A549 (cell line): ENCODE results near the gene FBRSL1. TPM values are rescaled to one million over a fixed set of nuclear protein-coding genes. Genes with fewer than 3 reads are reported as not detected.
A peak's percentile ranks its signal among the peaks of the same experiment; 100 is the strongest.

Experiments
- ATAC-seq, 2 experiments: fragments of 200-7000 bp in 1 of 2; fragments of >200 bp in 1 of 2; cut with Nextera tagmentation in 1 of 2; cut with Tn5 transposase in 1 of 2; 3 replicates each; pipeline versions ENCODE4 v1.8.0 to v1.9.1; 2018 to 2020; ENCODE audit warnings: mild to moderate bottlenecking in 1 of 2, moderate library complexity in 1 of 2
- CTCF ChIA-PET: fragments of 300-600 bp; sonication (Branson Sonifier 250); formaldehyde crosslinking; extraction: SDS; loops from one replicate; lab custom pipeline; 2021; ENCODE audit warnings: antibody characterized with exemption, inconsistent platforms; lab: Yijun Ruan, JAX
- POLR2A ChIA-PET: fragments of 350-600 bp; formaldehyde crosslinking; extraction: SDS; loops from one replicate; lab custom pipeline; 2021; ENCODE audit warnings: antibody characterized with exemption, inconsistent platforms; lab: Yijun Ruan, JAX
- DNase-seq, 2 experiments: peaks; one replicate each; pipeline versions ENCODE4 v3.0.0 to v3.0.0-alpha.2; 2011 to 2016; ENCODE audit warnings: low read depth in 1 of 2, low spot score in 1 of 2
- FAIRE-seq: peaks from 2 replicates; lab custom pipeline; 2011; peaks lifted over from hg19 to GRCh38; lab: Jason Lieb, UNC
- H3K27ac ChIP-seq, 2 experiments: fragments of >200 bp; sonication (Bioruptor Twin); formaldehyde crosslinking; 3 replicates each; pipeline ENCODE4 v1.5.1; 2016 to 2017
- H3K4me1 ChIP-seq: fragments of >200 bp; sonication (Bioruptor Twin); formaldehyde crosslinking; 3 replicates; pipeline ENCODE4 v1.6.1; 2016
- H3K4me2 ChIP-seq: fragments of >200 bp; sonication (Bioruptor Twin); formaldehyde crosslinking; 3 replicates; pipeline ENCODE4 v1.6.1; 2016
- H3K4me3 ChIP-seq: fragments of >200 bp; sonication (Bioruptor Twin); formaldehyde crosslinking; 3 replicates; pipeline ENCODE4 v1.5.1; 2016
- H3K9me3 ChIP-seq: fragments of >200 bp; sonication (Bioruptor Twin); formaldehyde crosslinking; 3 replicates; pipeline ENCODE4 v1.6.1; 2016
- ATOH8 ChIP-seq: fragments of 250-450 bp; sonication (Bioruptor Pico); IDR thresholded peaks from 2 replicates; pipeline ENCODE4 v1.5.0; 2020; ENCODE audit warnings: low read depth, mild to moderate bottlenecking, moderate library complexity
- BHLHE40 ChIP-seq: IDR thresholded peaks from 2 replicates; pipeline ENCODE4 v1.6.1; 2012; ENCODE audit warnings: low read depth, low read length, inconsistent platforms
- CEBPB ChIP-seq, 2 experiments: fragments of >200 bp in 1 of 2; sonication (Bioruptor Twin) in 1 of 2; formaldehyde crosslinking in 1 of 2; IDR thresholded peaks; 2 replicates each; pipeline ENCODE4 v1.6.1; 2012 to 2016
- CHD2 ChIP-seq: fragments of 150-350 bp; IDR thresholded peaks from 2 replicates; pipeline ENCODE4 v1.6.1; 2014; ENCODE audit warnings: low read length; ENCODE audit not compliant: partially characterized antibody
- CHD4 ChIP-seq: fragments of 200-600 bp; sonication (generic); IDR thresholded peaks from 2 replicates; pipeline ENCODE4 v1.6.1; 2016; ENCODE audit warnings: antibody characterized with exemption, mild to moderate bottlenecking, borderline replicate concordance
- E2F6 ChIP-seq: IDR thresholded peaks from 2 replicates; pipeline ENCODE4 v1.6.1; 2012; ENCODE audit warnings: low read depth, borderline replicate concordance
- EHF ChIP-seq: fragments of 250-450 bp; sonication (Bioruptor Pico); IDR thresholded peaks from 2 replicates; pipeline ENCODE4 v1.5.0; 2020; ENCODE audit warnings: mild to moderate bottlenecking
- ELK1 ChIP-seq: fragments of 150-350 bp; IDR thresholded peaks from 2 replicates; pipeline ENCODE4 v1.6.1; 2014; ENCODE audit warnings: low read depth, mild to moderate bottlenecking, low read length
- FOSB ChIP-seq: fragments of 250-450 bp; sonication (Bioruptor Pico); IDR thresholded peaks from 2 replicates; pipeline ENCODE4 v1.5.0; 2020; ENCODE audit warnings: mild to moderate bottlenecking, moderate library complexity
- FOSL2 ChIP-seq, 2 experiments: fragments of 450-650 bp in 1 of 2; fragments of >200 bp in 1 of 2; sonication (Bioruptor Twin) in 1 of 2; formaldehyde crosslinking; IDR thresholded peaks; 2 replicates each; pipeline versions ENCODE4 v1.5.0 to v1.6.1; 2016 to 2020; ENCODE audit warnings: mild to moderate bottlenecking in 1 of 2, moderate library complexity in 1 of 2
- FOXS1 ChIP-seq: fragments of 250-450 bp; sonication (Bioruptor Pico); IDR thresholded peaks from 2 replicates; pipeline ENCODE4 v1.5.0; 2020; ENCODE audit warnings: mild to moderate bottlenecking, moderate library complexity
- HDAC2 ChIP-seq: fragments of 200-600 bp; sonication (generic); IDR thresholded peaks from 2 replicates; pipeline ENCODE4 v1.6.1; 2016
- HES2 ChIP-seq: fragments of >200 bp; sonication (Bioruptor Twin); formaldehyde crosslinking; IDR thresholded peaks from 2 replicates; pipeline ENCODE4 v1.6.1; 2016
- HEYL ChIP-seq: fragments of 250-450 bp; sonication (Bioruptor Pico); IDR thresholded peaks from 2 replicates; pipeline ENCODE4 v1.8.0; 2021; ENCODE audit warnings: mild to moderate bottlenecking, moderate library complexity
- HOXB5 ChIP-seq: fragments of 250-450 bp; sonication (Bioruptor Pico); IDR thresholded peaks from 2 replicates; pipeline ENCODE4 v1.5.0; 2020; ENCODE audit warnings: mild to moderate bottlenecking, moderate library complexity
- KDM1A ChIP-seq: fragments of 200-600 bp; sonication (generic); IDR thresholded peaks from 2 replicates; pipeline ENCODE4 v1.6.1; 2016; ENCODE audit warnings: low read depth, mild to moderate bottlenecking
- KDM5A ChIP-seq: fragments of 200-600 bp; sonication (generic); IDR thresholded peaks from 2 replicates; pipeline ENCODE4 v1.6.1; 2016; ENCODE audit warnings: antibody characterized with exemption, mild to moderate bottlenecking
- MAZ ChIP-seq: fragments of 150-350 bp; IDR thresholded peaks from 2 replicates; pipeline ENCODE4 v1.6.1; 2014; ENCODE audit warnings: antibody characterized with exemption, low read depth, low read length, borderline replicate concordance
- MYC ChIP-seq: IDR thresholded peaks from 2 replicates; pipeline ENCODE4 v1.6.1; 2012; ENCODE audit warnings: mild to moderate bottlenecking, inconsistent platforms, low read length, improper control_type of control experiment, borderline replicate concordance
- POLR2AphosphoS2 ChIP-seq: conservative IDR thresholded peaks from 2 replicates; pipeline ENCODE4 v1.6.1; 2012; ENCODE audit warnings: low read length, improper control_type of control experiment, inconsistent platforms
- RCOR1 ChIP-seq: fragments of 150-350 bp; IDR thresholded peaks from 2 replicates; pipeline ENCODE4 v1.6.1; 2014; ENCODE audit warnings: antibody characterized with exemption, low read length, low read depth
- RNF2 ChIP-seq: fragments of 200-600 bp; sonication (generic); IDR thresholded peaks from 2 replicates; pipeline ENCODE4 v1.6.1; 2016; ENCODE audit warnings: low read depth, mild to moderate bottlenecking, antibody characterized with exemption, moderate library complexity, borderline replicate concordance
- SMC3 ChIP-seq: fragments of >200 bp; sonication (Bioruptor Twin); formaldehyde crosslinking; IDR thresholded peaks from 3 replicates; pipeline ENCODE4 v1.6.1; 2018; ENCODE audit warnings: inconsistent platforms
- ZFP36 ChIP-seq: fragments of 450-650 bp; IDR thresholded peaks from 2 replicates; pipeline ENCODE4 v1.6.1; 2014; ENCODE audit warnings: borderline replicate concordance; ENCODE audit not compliant: partially characterized antibody
- ZNF302 ChIP-seq: fragments of 250-450 bp; sonication (Bioruptor Pico); IDR thresholded peaks from 2 replicates; pipeline ENCODE4 v1.9.0; 2021; ENCODE audit warnings: inconsistent platforms, mild to moderate bottlenecking, moderate library complexity
- ZSCAN20 ChIP-seq: fragments of 250-450 bp; sonication (Bioruptor Pico); IDR thresholded peaks from 2 replicates; pipeline ENCODE4 v1.8.0; 2022; ENCODE audit warnings: mild to moderate bottlenecking, moderate library complexity
- WGBS: methylation state at CpG from one replicate; pipeline ENCODE4 v1.1.6; 2017; ENCODE audit errors: missing lambda C conversion rate; 5-methylcytosine and 5-hydroxymethylcytosine counted together
- polyA plus RNA-seq, 4 experiments: library from polyadenylated mRNA; depleted of rRNA in 3 of 4; stranded (reverse); fragments of >200 nt; fragmentation: RNase III in 1 of 4; extraction: RNeasy Plus Mini Kit Qiagen cat#74134 plus additional on column Dnase treatment in 1 of 4; gene quantifications; 2 replicates in 3 of 4; 3 replicates in 1 of 4; pipeline ENCODE4 v1.2.3, GENCODE V29; 2011 to 2017
- TF ChIP-seq, protein P1 (sequence below): IDR thresholded peaks from 2 replicates; pipeline ENCODE4 v1.6.1; 2012
- TF ChIP-seq, protein P2 (sequence below): IDR thresholded peaks from 2 replicates; pipeline ENCODE4 v1.6.1; 2012
- TF ChIP-seq, protein P3 (sequence below): fragments of 450-650 bp; IDR thresholded peaks from 2 replicates; pipeline ENCODE4 v1.6.1; 2014; ENCODE audit warnings: antibody characterized with exemption

Gene FBRSL1
- polyA plus RNA-seq, 2 of the 4 experiments (the other 2 are of a cell fraction) = 3.0 to 32.8 TPM

DNA sequence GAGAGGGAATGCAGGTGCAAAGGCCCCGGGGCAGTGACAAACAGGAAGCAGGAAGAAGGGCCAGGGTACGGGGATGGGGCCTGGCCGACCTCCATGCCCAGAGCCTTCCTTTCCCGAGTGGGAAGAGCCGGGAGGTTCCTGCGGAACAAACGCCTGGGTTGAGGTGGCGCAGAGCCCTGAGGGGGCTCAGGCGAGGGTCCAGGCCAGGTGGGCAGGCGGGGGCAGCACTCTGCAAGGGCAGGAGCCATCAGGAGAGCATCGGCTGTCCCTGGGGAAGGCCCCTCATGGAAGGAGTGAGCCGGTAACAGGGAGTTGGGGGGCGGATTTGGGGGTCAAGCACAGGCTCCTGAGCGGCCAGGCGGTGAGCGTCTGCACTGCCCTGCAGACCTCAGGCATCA lies 18.1 kb upstream of the FBRSL1 start:
- peaks cover 8% of the 10 kb centered on the region; the same call in 1 of the 3 replicates for H3K4me1 ChIP-seq
- DNase-seq (no peak), ATAC-seq (peak; percentile 20 to 21; a peak in 4 of 6 replicates), FAIRE-seq (no peak)
- no peak overlapping the region for H3K4me3 ChIP-seq
- 75% methylated on average over 16 of the region's 16 CpGs for WGBS
- CTCF ChIA-PET = interaction anchor here (1.3 kb wide), 1 partner anchor 58 kb away, joined by 3 read pairs; no protein-coding TSS in a partner anchor
- H3K27ac ChIP-seq = no peak overlapping the region; a peak in 1 of 6 replicates
- POLR2A ChIA-PET = no interaction called here
- no peak for TF ChIP-seq HOXB5 (CRISPR knock-in tag)
- no peaks in the 10 kb centered on the region for H3K9me3 ChIP-seq
- H3K4me2 ChIP-seq = no peak overlapping the region

GRCh38 chr12:132472386-132472785 lies 17.6 kb upstream of the FBRSL1 start:
- 75% methylated on average over 15 of the region's 15 CpGs for WGBS
- ChIA-PET CTCF (interaction anchor here (1.3 kb wide), 1 partner anchor 58 kb away, joined by 3 read pairs; no protein-coding TSS in a partner anchor), POLR2A (no interaction called here)
- H3K4me2 ChIP-seq = no peak overlapping the region
- H3K27ac ChIP-seq = no peak overlapping the region; a peak in 1 of 6 replicates
- TF ChIP-seq ZFP36 (no peak), MAZ (no peak), CEBPB (IDR thresholded peaks at IDR 0.05) (no peak), RNF2 (no peak), FOXS1 (CRISPR knock-in tag) (no peak), POLR2AphosphoS2 (no peak), HEYL (CRISPR knock-in tag) (no peak), KDM5A (no peak), CHD4 (no peak), FOSB (CRISPR knock-in tag) (no peak), EHF (CRISPR knock-in tag) (no peak), FOSL2 (IDR thresholded peaks at IDR 0.05) (no peak), FOSL2 (CRISPR knock-in tag; IDR thresholded peaks at IDR 0.05) (no peak), KDM1A (no peak), ZNF302 (no peak), HDAC2 (no peak)
- TF ChIP-seq, protein P1, sequence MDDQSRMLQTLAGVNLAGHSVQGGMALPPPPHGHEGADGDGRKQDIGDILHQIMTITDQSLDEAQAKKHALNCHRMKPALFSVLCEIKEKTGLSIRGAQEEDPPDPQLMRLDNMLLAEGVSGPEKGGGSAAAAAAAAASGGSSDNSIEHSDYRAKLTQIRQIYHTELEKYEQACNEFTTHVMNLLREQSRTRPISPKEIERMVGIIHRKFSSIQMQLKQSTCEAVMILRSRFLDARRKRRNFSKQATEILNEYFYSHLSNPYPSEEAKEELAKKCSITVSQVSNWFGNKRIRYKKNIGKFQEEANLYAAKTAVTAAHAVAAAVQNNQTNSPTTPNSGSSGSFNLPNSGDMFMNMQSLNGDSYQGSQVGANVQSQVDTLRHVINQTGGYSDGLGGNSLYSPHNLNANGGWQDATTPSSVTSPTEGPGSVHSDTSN = no peak
- TF ChIP-seq, protein P2, sequence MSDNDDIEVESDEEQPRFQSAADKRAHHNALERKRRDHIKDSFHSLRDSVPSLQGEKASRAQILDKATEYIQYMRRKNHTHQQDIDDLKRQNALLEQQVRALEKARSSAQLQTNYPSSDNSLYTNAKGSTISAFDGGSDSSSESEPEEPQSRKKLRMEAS = no peak
- TF ChIP-seq, protein P3, sequence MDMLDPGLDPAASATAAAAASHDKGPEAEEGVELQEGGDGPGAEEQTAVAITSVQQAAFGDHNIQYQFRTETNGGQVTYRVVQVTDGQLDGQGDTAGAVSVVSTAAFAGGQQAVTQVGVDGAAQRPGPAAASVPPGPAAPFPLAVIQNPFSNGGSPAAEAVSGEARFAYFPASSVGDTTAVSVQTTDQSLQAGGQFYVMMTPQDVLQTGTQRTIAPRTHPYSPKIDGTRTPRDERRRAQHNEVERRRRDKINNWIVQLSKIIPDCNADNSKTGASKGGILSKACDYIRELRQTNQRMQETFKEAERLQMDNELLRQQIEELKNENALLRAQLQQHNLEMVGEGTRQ = no peak
- peak; percentile 12 to 24; a peak in 3 of 6 replicates for ATAC-seq
- no peaks in the 10 kb centered on the region for H3K9me3 ChIP-seq
- no peak for FAIRE-seq
- H3K4me3 ChIP-seq = no peak overlapping the region
- peaks cover 8% of the 10 kb centered on the region; the same call in 1 of the 3 replicates for H3K4me1 ChIP-seq
- no peak for DNase-seq

DNA sequence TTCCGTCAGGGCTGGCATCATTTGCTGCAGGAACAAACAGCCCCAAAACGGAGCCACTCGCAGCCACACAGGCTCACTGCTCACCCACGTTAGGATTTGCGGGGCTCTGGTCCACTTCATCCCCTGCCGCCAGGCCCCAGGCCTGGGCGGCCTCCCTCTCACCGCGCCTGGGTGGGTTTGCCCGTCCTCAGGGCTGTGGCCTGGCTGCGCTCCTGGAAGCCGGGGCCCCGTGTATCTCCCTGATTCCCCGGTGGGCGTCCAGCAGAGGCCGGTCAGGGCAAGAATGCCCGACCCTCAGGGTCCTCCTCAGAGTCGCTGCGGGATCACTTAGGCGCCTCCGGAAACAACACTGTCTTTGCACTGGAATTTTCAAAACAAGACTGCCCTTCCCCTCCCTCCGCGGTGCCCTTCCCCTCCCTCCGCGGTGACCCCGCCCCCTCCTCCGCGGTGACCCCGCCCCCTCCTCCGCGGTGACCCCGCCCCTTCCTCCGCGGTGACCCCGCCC lies 15.7 kb upstream of the FBRSL1 start:
- Histone ChIP-seq H3K4me2 (no peak overlapping the region), H3K9me3 (no peaks in the 10 kb centered on the region), H3K4me3 (no peak overlapping the region), H3K4me1 (peaks cover 8% of the 10 kb centered on the region; the same call in 1 of the 3 replicates), H3K27ac (no peak overlapping the region)
- POLR2A ChIA-PET = no interaction called here
- FAIRE-seq = no peak
- CTCF ChIA-PET = interaction anchor here (0.7 kb wide), 1 partner anchor 257 kb away, joined by 3 read pairs; no protein-coding TSS in a partner anchor
- no peak for DNase-seq
- 87% methylated on average over 21 of the region's 35 CpGs for WGBS
- ATAC-seq = no peak; a peak in 1 of 6 replicates
- TF ChIP-seq CEBPB (IDR thresholded peaks at IDR 0.05) (no peak), FOXS1 (CRISPR knock-in tag) (no peak), RCOR1 (no peak), ZSCAN20 (CRISPR knock-in tag) (no peak), SMC3 (no peak), ATOH8 (no peak), CHD2 (no peak), HES2 (no peak), MYC (no peak), KDM5A (no peak), KDM1A (no peak), ELK1 (no peak), BHLHE40 (no peak), E2F6 (no peak)
- TF ChIP-seq, protein P2 = no peak
